HS-5 (cell line): Measurements from ENCODE around the gene DYNC2I2.

Experiments used
- DNase-seq: peaks from one replicate; pipeline ENCODE4 v3.0.0-alpha.2; 2012; ENCODE audit warnings: low read depth

DYNC2I2 gene

DNA sequence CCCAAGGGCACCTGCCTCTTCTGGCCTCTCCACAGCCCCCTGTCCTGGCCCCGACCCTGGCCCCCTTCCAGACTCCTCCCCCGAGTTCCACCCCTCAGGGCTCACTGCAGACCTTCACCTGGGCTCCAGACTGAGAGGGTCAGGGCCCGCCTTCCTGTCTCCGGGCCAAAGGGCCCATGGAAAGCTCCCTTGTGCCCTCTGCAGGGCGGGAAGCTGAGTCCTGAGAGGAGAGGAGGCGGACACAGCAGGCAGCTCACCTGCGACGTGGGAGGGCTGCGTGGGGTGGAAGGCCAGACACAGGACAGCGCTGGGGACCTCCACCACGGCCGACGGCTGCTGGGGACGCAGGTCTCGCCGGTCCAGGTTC, 20.6 kb downstream of the DYNC2I2 start:
- DNase-seq: peak; percentile 13

DNA sequence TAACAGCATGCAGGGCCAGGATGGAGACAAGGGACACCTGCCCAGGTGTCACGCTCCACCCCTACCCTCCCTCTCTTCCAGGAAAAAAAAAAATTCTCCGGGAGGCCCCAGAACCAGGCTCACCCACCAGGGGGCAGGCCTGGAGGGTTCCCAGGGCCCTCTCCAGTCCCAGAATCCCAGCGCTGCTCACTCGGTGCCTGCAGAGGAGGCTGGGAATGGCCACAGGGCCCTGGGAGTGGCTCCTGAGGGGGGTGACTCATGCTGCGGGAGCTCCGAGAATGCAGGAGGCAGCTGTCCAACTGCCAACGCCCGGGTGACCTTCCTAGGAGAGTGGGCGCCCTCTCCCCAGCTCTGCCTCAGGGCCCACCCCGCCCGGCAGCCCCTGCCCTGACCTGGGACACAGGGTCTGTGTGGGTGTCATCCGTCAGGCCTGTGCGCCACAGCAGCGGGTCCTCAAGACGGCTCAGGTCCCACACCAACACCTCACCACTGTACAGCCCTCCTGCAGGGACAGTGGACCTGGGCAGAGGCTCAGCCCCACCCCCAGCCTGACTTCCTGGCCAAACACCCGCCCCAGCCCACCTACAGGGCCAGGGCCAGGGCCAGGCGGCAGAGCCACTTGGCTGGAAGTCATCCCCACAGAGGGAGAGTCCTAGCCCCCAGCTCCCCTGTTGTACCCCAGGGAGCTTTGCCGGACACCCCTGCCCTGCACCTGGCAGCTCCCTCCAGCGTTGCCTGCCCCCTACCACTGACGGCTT, 21.2 kb downstream of the DYNC2I2 start:
- peak; percentile 95 for DNase-seq

DNA sequence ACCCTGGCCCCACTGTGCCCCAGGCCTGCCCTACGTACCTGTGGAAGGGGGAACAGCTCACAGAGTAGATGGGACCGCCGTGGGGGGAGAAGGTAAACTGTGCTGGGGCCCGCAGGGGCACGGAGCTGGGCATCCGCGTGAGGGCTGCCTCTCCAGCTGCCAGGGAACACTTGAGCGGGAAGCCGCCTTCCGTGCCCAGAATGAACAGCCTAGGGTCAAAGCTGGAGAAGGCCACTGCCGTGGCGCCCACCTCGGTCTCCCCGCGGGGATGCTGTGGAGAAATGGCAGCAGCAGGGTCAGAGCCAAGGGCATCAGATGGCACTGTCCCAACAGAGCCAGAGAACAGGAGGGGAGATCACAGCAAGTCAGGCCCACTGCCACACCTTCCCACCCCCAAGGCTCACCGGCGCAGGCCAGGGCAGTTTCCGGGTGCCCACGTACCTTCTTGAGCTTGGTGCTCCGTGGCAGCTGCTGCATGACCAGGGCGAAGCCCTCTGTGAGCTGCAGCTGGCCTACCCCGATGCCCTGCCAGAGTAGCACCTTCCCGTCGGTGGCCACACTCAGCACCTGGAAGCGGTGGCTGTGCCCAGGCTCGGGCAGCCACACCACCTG, 21.9 kb downstream of the DYNC2I2 start:
- DNase-seq: no peak

DNA sequence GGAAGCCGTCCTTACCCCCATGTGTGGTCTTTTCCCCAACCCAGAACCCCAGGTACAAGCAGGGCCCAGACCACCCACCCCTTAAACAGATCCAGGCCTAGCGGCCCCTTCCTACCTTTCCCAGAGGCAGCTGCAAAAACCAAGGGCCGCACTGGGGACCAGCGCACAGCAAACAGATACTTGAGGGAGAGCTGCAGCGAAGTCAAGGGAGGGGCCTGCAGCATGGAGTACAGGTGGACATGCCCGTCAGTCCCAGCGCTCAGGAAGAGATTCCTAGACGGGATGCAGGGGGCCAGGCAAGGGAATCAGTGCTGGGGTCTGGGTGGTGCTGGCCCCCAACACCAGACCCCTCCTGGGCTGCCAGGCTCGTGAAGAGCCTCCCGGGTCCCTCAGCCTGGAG, 22.5 kb downstream of the DYNC2I2 start:
- no peak for DNase-seq

DNA sequence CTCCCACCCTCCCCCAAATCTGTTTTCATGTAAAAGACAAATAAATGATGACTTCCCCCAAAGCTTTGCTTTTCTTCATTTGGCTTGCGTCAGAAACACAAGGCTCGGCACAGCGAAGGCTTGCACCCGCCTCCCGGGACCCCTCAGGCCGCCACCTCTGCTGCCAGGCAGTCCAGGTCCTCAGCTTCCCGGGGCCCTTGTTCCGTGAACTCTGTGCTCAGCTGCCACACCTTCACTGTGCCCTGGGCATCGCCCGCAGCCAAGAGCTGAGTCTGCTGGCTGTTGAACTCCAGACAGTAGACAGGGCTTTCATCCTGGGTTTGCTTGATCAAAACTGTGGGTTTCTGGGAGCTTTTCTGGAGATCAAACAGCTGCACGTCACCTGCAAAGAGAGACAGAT, 23.0 kb downstream of the DYNC2I2 start:
- no peak for DNase-seq

DNA sequence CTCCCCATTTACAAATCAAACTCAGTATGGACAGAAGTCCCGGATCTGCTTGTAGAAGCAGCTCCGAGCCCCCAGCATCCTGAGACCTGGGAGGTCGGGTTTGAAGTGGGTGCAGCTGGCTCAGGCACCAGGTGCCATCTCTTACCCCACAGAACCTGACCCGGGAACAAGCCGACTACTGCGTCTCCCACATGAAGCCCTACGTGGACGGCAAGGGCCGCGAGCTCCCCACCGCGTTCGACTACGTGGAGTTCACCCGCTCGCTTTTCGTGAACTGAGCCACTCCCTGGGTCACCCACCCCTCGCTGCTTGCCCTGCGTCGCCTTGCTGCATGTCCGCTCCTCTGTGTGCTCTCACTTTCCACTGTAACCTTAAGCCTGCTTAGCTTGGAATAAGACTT, 23.6 kb downstream of the DYNC2I2 start:
- no peak for DNase-seq

DNA sequence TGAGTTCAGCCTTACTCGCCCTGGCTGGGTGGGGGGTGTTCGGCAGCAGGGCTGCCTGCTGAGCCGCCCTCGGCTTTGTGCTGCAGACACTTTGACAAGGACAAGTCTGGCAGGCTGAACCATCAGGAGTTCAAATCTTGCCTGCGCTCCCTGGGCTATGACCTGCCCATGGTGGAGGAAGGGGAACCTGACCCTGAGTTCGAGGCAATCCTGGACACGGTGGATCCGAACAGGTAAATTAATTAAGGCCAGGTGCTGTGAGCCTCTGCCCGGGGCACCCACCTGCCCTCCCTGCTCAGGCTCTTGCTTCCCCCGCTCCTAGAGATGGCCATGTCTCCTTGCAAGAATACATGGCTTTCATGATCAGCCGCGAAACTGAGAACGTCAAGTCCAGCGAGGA, 24.2 kb downstream of the DYNC2I2 start:
- DNase-seq: no peak

DNA sequence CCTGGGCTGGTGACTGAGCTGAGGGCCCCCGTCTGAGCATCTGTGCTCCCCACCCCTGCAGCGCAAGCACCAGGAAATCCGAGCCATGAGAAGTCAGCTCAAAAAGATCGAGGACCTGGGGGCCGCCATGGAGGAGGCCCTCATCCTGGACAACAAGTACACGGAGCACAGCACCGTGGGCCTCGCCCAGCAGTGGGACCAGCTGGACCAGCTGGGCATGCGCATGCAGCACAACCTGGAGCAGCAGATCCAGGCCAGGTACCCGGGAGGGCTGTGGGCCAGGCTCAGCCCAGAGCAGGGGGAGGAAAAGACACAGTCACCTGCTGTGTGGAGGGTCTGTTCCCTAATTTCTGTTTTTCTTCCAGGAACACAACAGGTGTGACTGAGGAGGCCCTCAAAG, 24.6 kb downstream of the DYNC2I2 start:
- no peak for DNase-seq

DNA sequence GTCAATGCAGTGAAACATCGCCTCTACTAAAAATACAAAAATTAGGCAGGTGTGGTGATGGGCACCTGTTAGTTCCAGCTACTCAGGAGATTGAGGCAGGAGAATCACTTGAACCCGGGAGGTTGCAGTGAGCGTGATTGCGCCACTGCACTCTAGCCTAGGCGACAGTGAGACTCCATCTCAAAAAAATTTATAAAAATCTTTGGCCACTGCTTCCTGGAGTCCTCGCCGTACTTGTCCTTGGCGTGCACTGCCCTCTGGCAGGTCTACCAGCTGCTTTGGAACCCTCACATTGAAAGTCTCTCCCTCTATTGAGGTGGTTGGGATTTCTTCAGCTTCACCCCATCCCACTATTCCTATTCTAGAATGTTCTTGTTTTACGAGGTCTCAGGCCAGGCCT, 25.0 kb downstream of the DYNC2I2 start:
- DNase-seq: no peak

DNA sequence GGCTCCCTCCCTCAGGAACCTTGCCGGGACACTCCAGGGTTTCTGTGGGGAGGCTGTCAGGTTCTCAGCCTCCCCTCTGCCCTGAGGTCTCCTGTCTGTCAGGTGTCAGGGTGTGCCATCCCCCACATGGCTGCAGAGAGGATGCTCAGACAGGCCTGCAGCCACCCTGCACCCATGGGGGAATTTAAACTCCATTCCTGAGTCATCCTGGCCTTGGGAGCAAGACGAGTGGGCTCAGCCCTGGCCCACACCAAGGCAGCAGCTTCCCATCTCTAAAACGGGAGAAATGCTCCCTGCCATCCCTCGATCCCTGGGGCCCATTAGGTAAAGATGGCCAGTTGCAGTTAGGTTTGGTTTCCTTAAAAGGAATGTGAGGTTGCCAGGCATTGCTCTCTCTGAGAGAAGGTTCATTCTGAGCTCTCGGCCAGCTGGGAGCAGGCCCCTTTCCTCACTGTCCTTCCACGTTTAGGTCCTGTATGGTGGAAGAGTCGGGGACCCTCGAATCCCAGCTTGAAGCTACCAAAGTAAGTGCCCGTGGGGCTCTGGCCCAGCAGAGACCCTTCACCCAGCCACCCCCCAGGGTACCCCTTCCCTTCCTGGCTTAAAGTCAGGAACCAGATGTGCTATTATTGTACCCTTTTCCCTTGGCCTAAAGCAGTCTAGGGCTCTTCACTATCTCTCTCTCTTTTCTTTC, 26.6 kb downstream of the DYNC2I2 start:
- DNase-seq: no peak

DNA sequence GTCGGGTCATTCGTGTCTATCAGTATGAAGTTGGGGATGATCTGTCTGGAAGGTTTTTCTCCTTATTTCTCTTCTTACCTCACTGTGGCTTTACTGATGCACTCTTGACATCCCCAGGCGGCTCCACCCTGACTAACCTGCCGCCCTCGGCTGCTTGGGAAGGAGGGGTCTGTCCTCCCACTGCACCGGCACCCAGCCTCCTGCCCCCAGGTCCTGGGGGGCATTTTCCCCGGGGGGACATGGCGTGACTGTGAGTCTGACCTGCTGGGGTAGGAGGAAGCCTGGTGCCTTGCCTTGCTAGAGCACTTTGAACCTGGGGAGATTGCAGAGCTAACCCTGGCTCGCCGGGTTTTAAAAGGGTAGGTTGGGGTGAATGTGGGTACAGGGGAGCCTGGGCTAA, 27.5 kb downstream of the DYNC2I2 start:
- no peak for DNase-seq

DNA sequence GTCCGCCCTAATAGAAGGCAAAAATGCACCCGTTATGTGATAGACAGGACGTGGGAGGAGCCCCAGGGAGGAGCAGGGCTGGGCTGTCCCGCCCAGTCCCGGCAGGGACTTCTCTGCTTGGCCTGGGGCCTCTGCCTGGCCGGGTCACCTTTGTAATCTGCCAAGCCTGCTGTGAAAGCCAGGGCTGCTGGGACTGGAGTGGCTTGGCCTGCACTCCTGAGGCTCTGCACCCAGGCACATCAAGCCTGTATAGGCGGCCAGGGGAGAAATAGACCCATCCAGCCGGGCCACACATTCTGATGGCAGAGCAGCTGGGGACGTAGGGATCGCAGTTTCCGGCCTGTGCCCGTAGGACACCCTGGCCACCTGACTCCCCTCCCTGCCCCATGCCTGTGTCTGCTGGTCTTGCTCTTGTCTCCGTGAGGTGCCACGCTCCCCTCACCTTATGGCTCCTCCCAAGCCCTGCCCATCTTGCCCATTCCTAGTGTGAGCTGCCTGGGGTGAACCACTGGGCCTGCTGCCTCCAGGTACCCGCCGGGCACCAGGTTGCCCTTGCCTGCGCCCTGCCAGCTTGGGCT, 28.1 kb downstream of the DYNC2I2 start:
- no peak for DNase-seq

DNA sequence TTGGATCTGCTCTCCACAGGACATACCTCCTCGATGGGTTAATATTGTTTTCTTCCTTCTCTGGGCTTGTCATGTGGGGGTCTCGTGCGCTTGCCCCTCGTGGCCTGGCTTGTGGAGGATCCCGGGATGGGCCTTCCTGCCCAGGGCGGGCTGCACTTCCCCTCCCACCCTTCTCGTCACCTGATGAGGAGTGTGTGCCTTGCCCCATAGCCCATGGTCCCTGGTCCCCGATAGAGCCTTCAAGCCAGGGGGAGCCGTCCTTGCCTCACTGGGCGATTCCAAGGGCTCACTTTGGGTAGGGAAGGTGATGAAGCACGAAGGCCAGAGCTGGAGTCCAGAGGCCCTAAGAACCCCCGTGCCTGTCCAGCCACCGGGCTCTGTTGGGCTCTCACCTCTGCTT, 28.7 kb downstream of the DYNC2I2 start:
- DNase-seq: no peak

DNA sequence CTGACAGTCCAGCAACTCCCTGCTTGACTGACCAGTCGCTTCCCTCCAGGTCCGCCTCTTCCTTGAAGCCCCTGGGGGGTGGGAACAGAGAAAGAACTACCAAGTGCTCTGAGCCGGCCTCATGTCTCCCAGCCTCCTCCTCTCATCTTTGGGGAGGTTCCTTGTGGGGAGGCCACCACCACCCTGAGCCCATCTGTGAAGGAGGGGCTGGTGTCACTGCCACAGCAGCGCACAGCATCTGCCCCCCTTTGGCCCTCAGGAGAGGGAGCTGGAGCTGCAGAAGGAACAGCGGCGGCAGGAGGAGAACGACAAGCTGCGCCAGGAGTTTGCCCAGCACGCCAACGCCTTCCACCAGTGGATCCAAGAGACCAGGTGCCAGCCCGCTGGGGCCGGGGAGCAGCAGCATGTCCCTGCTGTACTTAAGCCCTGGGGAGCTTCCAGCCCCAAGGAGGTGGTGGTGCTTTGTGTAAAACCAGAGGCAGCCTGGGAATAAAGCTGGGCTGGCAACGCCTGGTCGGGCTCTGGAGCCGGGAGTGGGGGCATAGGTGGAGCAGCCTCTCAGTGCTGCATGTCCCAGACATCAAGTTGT, 29.4 kb downstream of the DYNC2I2 start:
- DNase-seq: no peak

DNA sequence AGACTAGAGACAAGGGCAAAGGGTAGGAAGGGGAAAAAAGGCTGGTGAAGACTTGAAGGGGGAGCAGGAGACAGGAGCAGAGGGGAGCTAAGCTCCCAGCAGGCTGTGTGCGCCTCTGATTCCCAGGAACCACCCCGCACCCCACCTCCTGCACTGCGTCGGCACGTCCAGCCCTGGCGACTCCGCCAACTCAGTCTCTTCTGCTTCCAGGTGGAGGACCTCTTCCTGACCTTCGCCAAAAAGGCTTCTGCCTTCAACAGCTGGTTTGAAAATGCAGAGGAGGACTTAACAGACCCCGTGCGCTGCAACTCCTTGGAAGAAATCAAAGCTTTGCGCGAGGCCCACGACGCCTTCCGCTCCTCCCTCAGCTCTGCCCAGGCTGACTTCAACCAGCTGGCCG, 30.5 kb downstream of the DYNC2I2 start:
- DNase-seq: no peak

DNA sequence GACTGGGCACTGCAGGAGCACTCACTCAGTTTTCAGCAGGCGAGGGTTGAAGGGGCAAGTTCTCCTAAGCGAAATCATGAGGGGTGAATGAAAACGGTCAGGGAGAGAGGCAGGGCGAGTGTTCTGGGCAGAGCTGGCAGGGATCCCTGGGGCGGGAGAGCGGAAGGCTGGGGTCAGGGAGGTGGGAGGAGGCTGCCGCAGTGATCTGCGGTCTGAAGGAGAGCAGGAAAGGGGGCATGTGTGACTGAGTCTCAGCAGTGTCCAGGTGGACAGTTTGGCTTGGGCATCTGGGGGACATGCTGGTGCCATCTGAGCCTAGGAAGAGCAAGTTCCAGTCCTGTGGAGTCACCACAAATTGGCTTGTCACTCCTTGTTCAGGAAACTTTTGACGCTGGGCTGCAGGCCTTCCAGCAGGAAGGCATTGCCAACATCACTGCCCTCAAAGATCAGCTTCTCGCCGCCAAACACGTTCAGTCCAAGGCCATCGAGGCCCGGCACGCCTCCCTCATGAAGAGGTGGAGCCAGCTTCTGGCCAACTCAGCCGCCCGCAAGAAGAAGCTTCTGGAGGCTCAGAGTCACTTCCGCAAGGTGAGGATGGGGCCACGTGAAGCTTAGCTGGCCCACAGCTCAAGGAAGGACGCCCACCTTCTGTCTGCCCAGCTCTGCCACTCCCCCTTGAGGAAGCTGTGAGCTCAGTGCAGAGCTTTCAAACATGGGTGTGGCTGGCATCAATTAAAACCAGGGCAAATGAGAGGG, 31.1 kb downstream of the DYNC2I2 start:
- no peak for DNase-seq

DNA sequence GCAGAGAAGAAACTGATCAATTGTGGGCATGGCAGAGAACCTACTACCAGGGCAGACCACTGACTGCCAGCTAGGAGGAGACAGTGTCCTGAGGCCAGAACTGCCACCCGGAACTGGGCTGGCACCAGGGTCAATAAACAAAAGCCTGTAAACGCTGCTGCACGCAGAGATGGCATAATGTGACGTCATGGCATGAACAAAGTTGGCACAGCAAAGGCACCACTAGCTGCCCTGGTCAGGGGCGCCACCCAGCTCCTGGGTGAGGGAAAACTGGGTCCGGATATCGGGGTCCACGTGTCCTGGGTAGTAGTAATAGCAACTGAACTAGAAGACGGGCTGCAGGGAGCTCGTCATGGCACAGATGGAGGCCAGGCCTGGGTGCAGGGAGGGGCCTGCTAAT, 32.1 kb downstream of the DYNC2I2 start:
- no peak for DNase-seq

DNA sequence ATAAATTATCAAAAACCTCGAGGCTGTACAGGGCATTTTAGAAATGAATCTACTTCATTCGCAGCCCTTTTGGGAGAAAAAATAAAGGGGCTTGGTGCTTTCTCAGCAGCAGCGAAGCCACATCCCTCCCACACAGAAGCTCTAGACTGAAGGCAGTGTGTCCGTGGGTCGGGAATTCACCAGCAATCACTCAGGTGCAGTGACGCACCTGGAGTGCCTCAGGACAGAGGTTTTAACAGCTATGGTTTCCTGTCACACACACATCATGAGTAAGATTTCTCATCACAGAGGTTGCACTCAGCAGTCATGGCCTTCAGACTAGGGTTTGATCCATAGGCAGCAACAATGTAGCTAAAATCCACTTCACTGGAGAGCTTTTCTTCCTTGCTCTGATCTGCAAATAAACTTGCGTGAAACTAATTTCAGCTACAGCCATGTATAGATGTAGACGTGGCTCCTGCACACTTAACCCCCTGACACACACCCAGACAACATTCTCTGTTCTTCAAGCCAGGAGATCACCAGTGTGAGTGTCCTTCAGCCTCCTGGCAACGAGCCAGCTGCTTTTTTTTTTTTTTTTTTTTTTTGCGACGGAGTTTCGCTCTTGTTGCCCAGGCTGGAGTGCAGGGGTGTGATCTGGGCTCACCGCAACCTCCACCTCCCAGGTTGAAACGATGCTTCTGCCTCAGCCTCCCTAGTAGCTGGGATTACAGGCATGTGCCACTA, 34.8 kb downstream of the DYNC2I2 start:
- no peak for DNase-seq

DNA sequence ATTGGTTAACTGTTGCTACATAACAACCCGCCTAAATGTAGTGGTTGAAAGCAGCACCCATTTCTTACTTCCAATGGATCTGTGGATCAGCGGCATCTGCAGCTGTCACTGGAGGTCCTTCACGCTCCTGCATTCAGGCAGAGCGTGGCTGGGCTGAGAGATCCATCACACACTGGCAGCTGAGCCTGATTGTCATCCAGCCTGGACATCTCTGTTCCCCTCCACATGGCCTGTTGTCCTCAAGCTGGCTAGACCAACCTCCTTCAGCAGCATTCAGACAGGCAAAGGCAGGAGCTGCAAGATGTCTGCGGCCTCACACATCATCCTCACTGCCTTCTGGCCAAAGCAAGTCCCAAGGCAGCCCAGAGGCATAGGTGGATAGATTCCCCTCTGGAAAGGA, 36.9 kb downstream of the DYNC2I2 start:
- DNase-seq: no peak

DNA sequence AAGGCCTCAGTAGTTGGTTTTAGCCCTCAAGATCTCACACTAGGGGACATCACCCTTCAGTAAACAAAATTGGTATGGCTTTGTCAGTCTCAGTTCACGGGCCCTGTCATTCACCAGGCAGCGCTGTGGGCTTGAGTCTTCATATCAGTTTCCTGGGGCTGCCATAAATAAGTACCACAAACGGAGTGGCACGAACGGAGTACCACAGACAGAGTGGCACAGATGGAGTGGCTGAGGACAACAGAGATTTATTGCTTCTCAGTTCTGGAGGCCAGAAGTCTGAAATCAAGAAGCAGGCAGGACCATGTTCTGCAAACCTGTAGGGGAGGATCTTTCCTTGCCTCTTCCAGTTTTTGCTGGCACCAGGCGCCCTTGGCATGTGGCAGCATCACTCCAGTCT, 37.5 kb downstream of the DYNC2I2 start:
- DNase-seq: no peak

DNA sequence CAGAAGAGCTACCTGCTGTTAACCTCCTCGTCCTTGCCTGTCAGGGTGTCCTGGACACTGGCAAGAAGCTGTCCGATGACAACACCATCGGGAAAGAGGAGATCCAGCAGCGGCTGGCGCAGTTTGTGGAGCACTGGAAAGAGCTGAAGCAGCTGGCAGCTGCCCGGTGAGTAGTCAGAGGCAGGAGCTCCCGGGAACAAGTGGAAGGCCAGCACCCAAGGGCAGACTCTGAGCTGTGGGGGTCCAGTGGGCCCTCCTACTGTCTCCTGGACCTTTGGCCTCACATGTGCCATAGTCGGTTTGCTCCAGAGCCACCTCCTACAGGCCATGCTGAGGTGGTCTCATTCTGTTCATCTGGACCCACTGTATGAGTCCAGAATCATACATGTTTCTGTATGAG, 38.7 kb downstream of the DYNC2I2 start:
- no peak for DNase-seq
